Measurements from ENCODE around the gene LBH. TPM values are rescaled to one million over a fixed set of nuclear protein-coding genes. Genes with fewer than 3 reads are reported as not detected.

Gene LBH
- total RNA-seq, 1 donor from 2014 or later: 133 TPM

- intact Hi-C loops (cut with DNase I): no loop called here
- ATAC-seq (no peak), DNase-seq (ENCODE audit: missing footprints) (no peak)
Measured at GRCh38 chr2:30283931-30284565, 52.7 kb downstream of the LBH start.

- ATAC-seq: no peak
- DNase-seq (ENCODE audit: missing footprints): no peak
- intact Hi-C loops (cut with DNase I): no loop called here
Measured at GRCh38 chr2:30285758-30286157, 54.4 kb downstream of the LBH start.

- intact Hi-C loops (cut with DNase I): no loop called here
- ATAC-seq (no peak), DNase-seq (ENCODE audit: missing footprints) (no peak)
Measured at GRCh38 chr2:30287190-30287840, 56.0 kb downstream of the LBH start.

GRCh38 chr2:30287857-30288513 lies 56.7 kb downstream of the LBH start:
- intact Hi-C loops (cut with DNase I): no loop called here

GRCh38 chr2:30288561-30288960 lies 57.2 kb downstream of the LBH start:
- no peak for ATAC-seq
- intact Hi-C loops (cut with DNase I): no loop called here
- no peak for DNase-seq (ENCODE audit: missing footprints)

More at GRCh38 chr2:30287857-30288513, 56.7 kb downstream of the LBH start:
- no peak for DNase-seq (ENCODE audit: missing footprints)
- no peak for ATAC-seq

GRCh38 chr2:30293303-30293921 lies 62.1 kb downstream of the LBH start:
- intact Hi-C loops (cut with DNase I): no loop called here
- no peak for DNase-seq (ENCODE audit: missing footprints)
- peak; percentile 42 for ATAC-seq

- no peak for ATAC-seq
- intact Hi-C loops (cut with DNase I): no loop called here
- DNase-seq (ENCODE audit: missing footprints): no peak
Measured at GRCh38 chr2:30294133-30294532, 62.8 kb downstream of the LBH start.

GRCh38 chr2:30296496-30296895 lies 65.2 kb downstream of the LBH start:
- DNase-seq (ENCODE audit: missing footprints) (no peak), ATAC-seq (no peak)
- intact Hi-C loops (cut with DNase I): no loop called here

GRCh38 chr2:30298302-30298701 lies 67.0 kb downstream of the LBH start:
- ATAC-seq: no peak
- no peak for DNase-seq (ENCODE audit: missing footprints)
- intact Hi-C loops (cut with DNase I): no loop called here

GRCh38 chr2:30300122-30300455 lies 68.8 kb downstream of the LBH start:
- intact Hi-C loops (cut with DNase I): loop anchor here (5.0 kb wide), 3 partner anchors 37 to 68 kb away; partner anchors contain the start of gene LBH
- no peak for DNase-seq (ENCODE audit: missing footprints)
- no peak for ATAC-seq

- ATAC-seq: peak; percentile 86
Measured at GRCh38 chr2:30300456-30301221, 69.3 kb downstream of the LBH start.

GRCh38 chr2:30301551-30301950 lies 70.2 kb downstream of the LBH start:
- ATAC-seq: no peak
- DNase-seq (ENCODE audit: missing footprints): no peak
- intact Hi-C loops (cut with DNase I): loop anchor here (5.0 kb wide), 3 partner anchors 36 to 69 kb away; partner anchors contain the start of gene LBH

More at GRCh38 chr2:30300456-30301221, 69.3 kb downstream of the LBH start:
- intact Hi-C loops (cut with DNase I): loop anchor here (5.0 kb wide), 3 partner anchors 37 to 68 kb away; partner anchors contain the start of gene LBH
- DNase-seq (ENCODE audit: missing footprints): no peak

- intact Hi-C loops (cut with DNase I): loop anchor here (5.0 kb wide), 3 partner anchors 35 to 70 kb away; partner anchors contain the start of gene LBH
- ATAC-seq (no peak), DNase-seq (ENCODE audit: missing footprints) (no peak)
Measured at GRCh38 chr2:30302566-30302965, 71.2 kb downstream of the LBH start.

GRCh38 chr2:30303095-30303494 lies 71.8 kb downstream of the LBH start:
- intact Hi-C loops (cut with DNase I): loop anchor here (5.0 kb wide), 3 partner anchors 34 to 71 kb away; partner anchors contain the start of gene LBH
- DNase-seq (ENCODE audit: missing footprints) (no peak), ATAC-seq (no peak)

GRCh38 chr2:30305235-30305634 lies 73.9 kb downstream of the LBH start:
- intact Hi-C loops (cut with DNase I): no loop called here
- DNase-seq (ENCODE audit: missing footprints): no peak
- no peak for ATAC-seq

GRCh38 chr2:30306522-30306921 lies 75.2 kb downstream of the LBH start:
- no peak for ATAC-seq
- intact Hi-C loops (cut with DNase I): no loop called here
- no peak for DNase-seq (ENCODE audit: missing footprints)

- DNase-seq (ENCODE audit: missing footprints) (no peak), ATAC-seq (no peak)
- intact Hi-C loops (cut with DNase I): no loop called here
Measured at GRCh38 chr2:30308280-30308679, 76.9 kb downstream of the LBH start.
